Hepatocyte (in vitro differentiated cells): Measurements from ENCODE around the gene BAX.
"Not testable (repeated sequence)": the region's sequence is repeated elsewhere in the genome, so short reads cannot be mapped to it uniquely, and the experiment has no call there.

ENCODE experiments used
- CTCF ChIP-seq: fragments of 200-600 bp; sonication (generic); IDR thresholded peaks from 2 replicates; pipeline ENCODE4 v1.5.1; 2016; ENCODE audit warnings: antibody characterized with exemption, mild to moderate bottlenecking; ENCODE audit not compliant: poor library complexity
- EZH2 ChIP-seq: fragments of 200-600 bp; sonication (generic); IDR thresholded peaks from 2 replicates; pipeline ENCODE4 v1.6.1; 2016; ENCODE audit warnings: antibody characterized with exemption, mild to moderate bottlenecking, borderline replicate concordance
- EZH2phosphoT487 ChIP-seq: fragments of 200-600 bp; sonication (generic); IDR thresholded peaks from one replicate; pipeline ENCODE4 v1.6.1; 2018; ENCODE audit warnings: antibody characterized with exemption, mild to moderate bottlenecking, low read depth, moderate library complexity; ENCODE audit not compliant: unreplicated experiment, severe bottlenecking

- TF ChIP-seq CTCF, EZH2, EZH2phosphoT487: not testable (repeated sequence)
Measured at GRCh38 chr19:48925890-48926289, 28.8 kb upstream of the BAX start.
